Parathyroid adenoma (tissue), 2 donors: ENCODE measurements around the gene SERPINB10.

ENCODE experiments used
- H2AFZ ChIP-seq: fragments of 300-600 bp; sonication (generic); one replicate; pipeline ENCODE4 v1.7.0; 2017; ENCODE audit warnings: antibody characterized with exemption, mild to moderate bottlenecking
- H3K27ac ChIP-seq: fragments of 300-600 bp; sonication (generic); one replicate; pipeline ENCODE4 v1.7.0; 2017
- H3K27me3 ChIP-seq: fragments of 300-600 bp; sonication (generic); one replicate; pipeline ENCODE4 v1.7.0; 2017; ENCODE audit warnings: low read length; ENCODE audit not compliant: control insufficient read depth, insufficient read depth
- H3K36me3 ChIP-seq: fragments of 300-600 bp; sonication (generic); one replicate; pipeline ENCODE4 v1.7.0; 2017; ENCODE audit warnings: low read length; ENCODE audit not compliant: control insufficient read depth, insufficient read depth
- H3K4me1 ChIP-seq: fragments of 300-600 bp; sonication (generic); one replicate; pipeline ENCODE4 v1.7.0; 2017; ENCODE audit warnings: control low read depth
- H3K4me2 ChIP-seq: fragments of 300-600 bp; sonication (generic); one replicate; pipeline ENCODE4 v1.7.0; 2017; ENCODE audit warnings: low read length
- H3K4me3 ChIP-seq: fragments of 300-600 bp; sonication (generic); one replicate; pipeline ENCODE4 v1.7.0; 2017; ENCODE audit warnings: low read depth, low read length
- H3K79me2 ChIP-seq: fragments of 300-600 bp; sonication (generic); one replicate; pipeline ENCODE4 v1.7.0; 2017; ENCODE audit warnings: control low read depth
- H3K9ac ChIP-seq: fragments of 300-600 bp; sonication (generic); one replicate; pipeline ENCODE4 v1.7.0; 2017; ENCODE audit warnings: mild to moderate bottlenecking
- H3K9me3 ChIP-seq: fragments of 300-600 bp; sonication (generic); one replicate; pipeline ENCODE4 v1.7.0; 2017; ENCODE audit warnings: low read length; ENCODE audit not compliant: control insufficient read depth
- CTCF ChIP-seq: fragments of 300-600 bp; sonication (generic); IDR thresholded peaks from one replicate; pipeline ENCODE4 v1.7.0; 2017; ENCODE audit warnings: antibody characterized with exemption, mild to moderate bottlenecking
- donor health status: primary hyperparathyroidism.

SERPINB10 gene

GRCh38 chr18:63895190-63895589 lies 12.6 kb upstream of the SERPINB10 start:
- no peaks in the 10 kb centered on the region for H3K9me3 ChIP-seq
- no peaks in the 10 kb centered on the region for H3K79me2 ChIP-seq
- peaks cover 4% of the 10 kb centered on the region for H3K4me1 ChIP-seq
- no peak overlapping the region for H2AFZ ChIP-seq
- H3K27ac ChIP-seq, result no peak overlapping the region
- no peaks in the 10 kb centered on the region for H3K36me3 ChIP-seq
- no peaks in the 10 kb centered on the region for H3K27me3 ChIP-seq
- H3K4me3 ChIP-seq, result no peak overlapping the region
- no peak overlapping the region for H3K4me2 ChIP-seq
- TF ChIP-seq CTCF, result no peak
- no peak overlapping the region for H3K9ac ChIP-seq

GRCh38 chr18:63897072-63897471 lies 10.7 kb upstream of the SERPINB10 start:
- TF ChIP-seq CTCF, result no peak
- Histone ChIP-seq H2AFZ (no peak overlapping the region), H3K9ac (no peak overlapping the region)

GRCh38 chr18:63899206-63899605 lies 8.6 kb upstream of the SERPINB10 start:
- no peak overlapping the region for H3K4me3 ChIP-seq
- no peaks in the 10 kb centered on the region for H3K4me1 ChIP-seq
- TF ChIP-seq CTCF, result no peak

More at GRCh38 chr18:63897072-63897471, 10.7 kb upstream of the SERPINB10 start:
- H3K9me3 ChIP-seq, result no peaks in the 10 kb centered on the region
- no peaks in the 10 kb centered on the region for H3K4me1 ChIP-seq
- no peaks in the 10 kb centered on the region for H3K27me3 ChIP-seq
- H3K27ac ChIP-seq, result no peak overlapping the region
- no peaks in the 10 kb centered on the region for H3K79me2 ChIP-seq
- H3K4me3 ChIP-seq, result no peak overlapping the region
- no peaks in the 10 kb centered on the region for H3K36me3 ChIP-seq
- no peak overlapping the region for H3K4me2 ChIP-seq

GRCh38 chr18:63903851-63904570 lies 3.7 kb upstream of the SERPINB10 start:
- no peak overlapping the region for H2AFZ ChIP-seq
- no peak overlapping the region for H3K4me2 ChIP-seq
- H3K9me3 ChIP-seq, result no peaks in the 10 kb centered on the region
- no peak for TF ChIP-seq CTCF
- no peak overlapping the region for H3K9ac ChIP-seq
- no peaks in the 10 kb centered on the region for H3K4me1 ChIP-seq
- no peaks in the 10 kb centered on the region for H3K27me3 ChIP-seq
- H3K4me3 ChIP-seq, result no peak overlapping the region
- H3K36me3 ChIP-seq, result no peaks in the 10 kb centered on the region
- no peaks in the 10 kb centered on the region for H3K79me2 ChIP-seq
- H3K27ac ChIP-seq, result no peak overlapping the region

More at GRCh38 chr18:63899206-63899605, 8.6 kb upstream of the SERPINB10 start:
- Histone ChIP-seq H3K4me2 (no peak overlapping the region), H3K9ac (no peak overlapping the region), H3K27me3 (no peaks in the 10 kb centered on the region), H3K27ac (no peak overlapping the region), H3K79me2 (no peaks in the 10 kb centered on the region), H2AFZ (no peak overlapping the region), H3K9me3 (no peaks in the 10 kb centered on the region), H3K36me3 (no peaks in the 10 kb centered on the region)

GRCh38 chr18:63904694-63905093 lies 3.1 kb upstream of the SERPINB10 start:
- Histone ChIP-seq H3K4me2 (no peak overlapping the region), H3K79me2 (no peaks in the 10 kb centered on the region), H3K27me3 (no peaks in the 10 kb centered on the region), H3K9ac (no peak overlapping the region), H2AFZ (no peak overlapping the region), H3K4me1 (no peaks in the 10 kb centered on the region), H3K27ac (no peak overlapping the region), H3K36me3 (no peaks in the 10 kb centered on the region), H3K9me3 (no peaks in the 10 kb centered on the region), H3K4me3 (no peak overlapping the region)
- TF ChIP-seq CTCF, result no peak
